ENCODE measurements around the gene MAPKAP1.

MAPKAP1 gene

GRCh38 chr9:125685167-125685566, 21.8 kb downstream of the MAPKAP1 start:
- H3K27me3 ChIP-seq (ENCODE audit: control insufficient read depth, low read length) = no peaks in the 10 kb centered on the region
- H3K27ac ChIP-seq (ENCODE audit: low read depth, low read length) = no peak overlapping the region
- no peaks in the 10 kb centered on the region for H3K36me3 ChIP-seq (ENCODE audit: control insufficient read depth, low read length)
- H3K4me2 ChIP-seq (ENCODE audit: low read length) = no peak overlapping the region
- H3K9me2 ChIP-seq (replicated peaks; ENCODE audit: control insufficient read depth, low read length) = no peaks in the 10 kb centered on the region
- H3K4me3 ChIP-seq (ENCODE audit: low read length) = no peak overlapping the region
- TF ChIP-seq CTCF (IDR thresholded peaks at IDR 0.05; ENCODE audit: low read depth, low read length, poor library complexity, severe bottlenecking) = no peak
- TF ChIP-seq EZH2phosphoT487 (IDR thresholded peaks at IDR 0.05; ENCODE audit: borderline replicate concordance, low read length) = no peak
- no peaks in the 10 kb centered on the region for H4K20me1 ChIP-seq (ENCODE audit: control insufficient read depth, insufficient read depth, low read depth, low read length)
- H3K9me3 ChIP-seq (ENCODE audit: control insufficient read depth, insufficient read depth, low read length) = no peaks in the 10 kb centered on the region
- no peaks in the 10 kb centered on the region for H3F3A ChIP-seq (ENCODE audit: control insufficient read depth, insufficient read depth)
- peaks cover 50% of the 10 kb centered on the region for H3K79me2 ChIP-seq (ENCODE audit: control insufficient read depth, low read length)
- H3K4me1 ChIP-seq (ENCODE audit: control insufficient read depth, low read length) = no peaks in the 10 kb centered on the region

GRCh38 chr9:125683486-125683885, 23.5 kb downstream of the MAPKAP1 start:
- H3F3A ChIP-seq (ENCODE audit: control insufficient read depth, insufficient read depth) = no peaks in the 10 kb centered on the region
- peaks cover 53% of the 10 kb centered on the region for H3K79me2 ChIP-seq (ENCODE audit: control insufficient read depth, low read length)
- H3K9me2 ChIP-seq (replicated peaks; ENCODE audit: control insufficient read depth, low read length) = no peaks in the 10 kb centered on the region
- no peaks in the 10 kb centered on the region for H4K20me1 ChIP-seq (ENCODE audit: control insufficient read depth, insufficient read depth, low read depth, low read length)
- no peak overlapping the region for H3K4me2 ChIP-seq (ENCODE audit: low read length)
- H3K4me3 ChIP-seq (ENCODE audit: low read length) = no peak overlapping the region
- TF ChIP-seq EZH2phosphoT487 (IDR thresholded peaks at IDR 0.05; ENCODE audit: borderline replicate concordance, low read length) (no peak), CTCF (IDR thresholded peaks at IDR 0.05; ENCODE audit: low read depth, low read length, poor library complexity, severe bottlenecking) (no peak)
- H3K27me3 ChIP-seq (ENCODE audit: control insufficient read depth, low read length) = no peaks in the 10 kb centered on the region
- H3K4me1 ChIP-seq (ENCODE audit: control insufficient read depth, low read length) = peaks cover 4% of the 10 kb centered on the region
- no peaks in the 10 kb centered on the region for H3K36me3 ChIP-seq (ENCODE audit: control insufficient read depth, low read length)
- H3K9me3 ChIP-seq (ENCODE audit: control insufficient read depth, insufficient read depth, low read length) = no peaks in the 10 kb centered on the region
- no peak overlapping the region for H3K27ac ChIP-seq (ENCODE audit: low read depth, low read length)

GRCh38 chr9:125682340-125682739, 24.7 kb downstream of the MAPKAP1 start:
- Histone ChIP-seq H3K36me3 (ENCODE audit: control insufficient read depth, low read length) (no peaks in the 10 kb centered on the region), H3K9me2 (replicated peaks; ENCODE audit: control insufficient read depth, low read length) (no peaks in the 10 kb centered on the region), H3F3A (ENCODE audit: control insufficient read depth, insufficient read depth) (no peaks in the 10 kb centered on the region), H3K9me3 (ENCODE audit: control insufficient read depth, insufficient read depth, low read length) (no peaks in the 10 kb centered on the region), H4K20me1 (ENCODE audit: control insufficient read depth, insufficient read depth, low read depth, low read length) (no peaks in the 10 kb centered on the region), H3K79me2 (ENCODE audit: control insufficient read depth, low read length) (peaks cover 42% of the 10 kb centered on the region), H3K27me3 (ENCODE audit: control insufficient read depth, low read length) (no peaks in the 10 kb centered on the region), H3K27ac (ENCODE audit: low read depth, low read length) (no peak overlapping the region), H3K4me2 (ENCODE audit: low read length) (no peak overlapping the region), H3K4me3 (ENCODE audit: low read length) (no peak overlapping the region), H3K4me1 (ENCODE audit: control insufficient read depth, low read length) (peaks cover 4% of the 10 kb centered on the region)
- no peak for TF ChIP-seq EZH2phosphoT487 (IDR thresholded peaks at IDR 0.05; ENCODE audit: borderline replicate concordance, low read length)
- no peak for TF ChIP-seq CTCF (IDR thresholded peaks at IDR 0.05; ENCODE audit: low read depth, low read length, poor library complexity, severe bottlenecking)

GRCh38 chr9:125681657-125682056, 25.4 kb downstream of the MAPKAP1 start:
- Histone ChIP-seq H3K27me3 (ENCODE audit: control insufficient read depth, low read length) (no peaks in the 10 kb centered on the region), H3K79me2 (ENCODE audit: control insufficient read depth, low read length) (peaks cover 40% of the 10 kb centered on the region), H3K9me2 (replicated peaks; ENCODE audit: control insufficient read depth, low read length) (no peaks in the 10 kb centered on the region), H3K9me3 (ENCODE audit: control insufficient read depth, insufficient read depth, low read length) (no peaks in the 10 kb centered on the region), H3K4me1 (ENCODE audit: control insufficient read depth, low read length) (peaks cover 4% of the 10 kb centered on the region), H3K36me3 (ENCODE audit: control insufficient read depth, low read length) (no peaks in the 10 kb centered on the region), H3F3A (ENCODE audit: control insufficient read depth, insufficient read depth) (no peaks in the 10 kb centered on the region), H3K4me2 (ENCODE audit: low read length) (no peak overlapping the region), H3K27ac (ENCODE audit: low read depth, low read length) (no peak overlapping the region), H4K20me1 (ENCODE audit: control insufficient read depth, insufficient read depth, low read depth, low read length) (no peaks in the 10 kb centered on the region), H3K4me3 (ENCODE audit: low read length) (no peak overlapping the region)
- no peak for TF ChIP-seq EZH2phosphoT487 (IDR thresholded peaks at IDR 0.05; ENCODE audit: borderline replicate concordance, low read length)
- TF ChIP-seq CTCF (IDR thresholded peaks at IDR 0.05; ENCODE audit: low read depth, low read length, poor library complexity, severe bottlenecking) = no peak
